HepG2 (cell line): ENCODE data around the gene CDC42SE2. TPM values are rescaled to one million over a fixed set of nuclear protein-coding genes. Genes with fewer than 3 reads are reported as not detected.

Experiments
- ATAC-seq: fragments of 200-7000 bp; cut with Tn5 transposase; 3 replicates; pipeline ENCODE4 v1.9.1; 2020; ENCODE audit warnings: mild to moderate bottlenecking, moderate library complexity
- BruUV-seq: library from RNA; stranded (reverse); fragments of 400-500 nt; replicated peaks from 2 replicates; lab custom pipeline; 2021; lab: Mats Ljungman, UMichigan
- CTCF ChIA-PET: fragments of 300-600 bp; formaldehyde crosslinking; extraction: SDS; loops from one replicate; lab custom pipeline; 2021; ENCODE audit warnings: low total read pairs, inconsistent platforms, low intra/inter-chr PET ratio; lab: Yijun Ruan, JAX
- POLR2A ChIA-PET: fragments of 350-600 bp; sonication (Branson Sonifier 250); formaldehyde crosslinking; loops from one replicate; lab custom pipeline; 2020; ENCODE audit warnings: antibody characterized with exemption, inconsistent platforms; lab: Yijun Ruan, JAX
- DNase-seq: peaks from one replicate; pipeline ENCODE4 v3.0.0-alpha.2; 2015; ENCODE audit warnings: low spot score
- FAIRE-seq: peaks from 3 replicates; lab custom pipeline; 2011; peaks lifted over from hg19 to GRCh38; lab: Jason Lieb, UNC
- H2AFZ ChIP-seq: one replicate; pipeline ENCODE4 v1.6.1; 2011; ENCODE audit warnings: low read length, inconsistent platforms
- H3K27ac ChIP-seq: fragments of 300-600 bp; 3 replicates; pipeline ENCODE4 v1.8.0; 2011; ENCODE audit warnings: mixed run types, mild to moderate bottlenecking, mixed read lengths, low read length, inconsistent platforms; ENCODE audit not compliant: insufficient read depth; ENCODE audit errors: extremely low read length
- H3K27me3 ChIP-seq, 2 experiments: fragments of 200-600 bp in 1 of 2; 2 replicates in 1 of 2; 3 replicates in 1 of 2; pipeline versions ENCODE4 v1.6.0 to v1.8.0; 2011; ENCODE audit warnings: low read length in 2 of 2, mild to moderate bottlenecking in 2 of 2, moderate library complexity in 2 of 2, inconsistent platforms in 1 of 2; ENCODE audit not compliant: insufficient read depth in 2 of 2, control insufficient read depth in 1 of 2
- H3K36me3 ChIP-seq, 2 experiments: fragments of 200-600 bp in 1 of 2; replicated peaks in 1 of 2; 2 replicates in 1 of 2; 3 replicates in 1 of 2; pipeline versions ENCODE4 v1.5.1 to v1.8.0; 2011; ENCODE audit warnings: low read length in 2 of 2, inconsistent platforms in 1 of 2; ENCODE audit not compliant: insufficient read depth in 2 of 2, control insufficient read depth in 1 of 2
- H3K4me1 ChIP-seq: 2 replicates; pipeline ENCODE4 v1.5.1; 2012; ENCODE audit warnings: low read length, inconsistent platforms; ENCODE audit not compliant: insufficient read depth
- H3K4me2 ChIP-seq: 2 replicates; pipeline ENCODE4 v1.6.0; 2011; ENCODE audit warnings: low read depth, low read length, inconsistent platforms
- H3K4me3 ChIP-seq, 3 experiments: fragments of 200-600 bp in 1 of 3; sonication (generic), shearing (Covaris generic) in 1 of 3; replicated peaks in 1 of 3; 2 replicates each; pipeline ENCODE4 v1.5.1; 2011 to 2016; ENCODE audit warnings: low read length in 3 of 3, inconsistent platforms in 2 of 3, low read depth in 2 of 3, mild to moderate bottlenecking in 2 of 3, control low read depth in 1 of 3, mixed read lengths in 1 of 3; ENCODE audit not compliant: insufficient read depth in 1 of 3
- H3K79me2 ChIP-seq: one replicate; pipeline ENCODE4 v1.6.1; 2011; ENCODE audit warnings: low read length, inconsistent platforms; ENCODE audit not compliant: insufficient read depth
- H3K9ac ChIP-seq: 2 replicates; pipeline ENCODE4 v1.6.0; 2011; ENCODE audit warnings: mild to moderate bottlenecking, low read depth, low read length, inconsistent platforms; ENCODE audit not compliant: insufficient read depth
- H3K9me3 ChIP-seq: 2 replicates; pipeline ENCODE4 v1.5.1; 2012; ENCODE audit warnings: mild to moderate bottlenecking, low read length
- H4K20me1 ChIP-seq: 2 replicates; pipeline ENCODE4 v1.6.0; 2011; ENCODE audit warnings: inconsistent platforms, mild to moderate bottlenecking, low read length, moderate library complexity; ENCODE audit not compliant: insufficient read depth
- AGO1 ChIP-seq: fragments of 200-400 bp; formaldehyde crosslinking; IDR thresholded peaks from 2 replicates; pipeline ENCODE4 v1.6.1; 2017; ENCODE audit warnings: mild to moderate bottlenecking, low read depth, low read length, moderate library complexity; ENCODE audit not compliant: poor library complexity, severe bottlenecking
- MAFG ChIP-seq: sonication (generic); formaldehyde crosslinking; IDR thresholded peaks from 2 replicates; pipeline ENCODE4 v1.5.1; 2020; ENCODE audit warnings: mild to moderate bottlenecking, missing genetic modification reagents
- MEIS1 ChIP-seq: sonication (generic); formaldehyde crosslinking; IDR thresholded peaks from 2 replicates; pipeline ENCODE4 v1.9.0; 2021; ENCODE audit warnings: mild to moderate bottlenecking, missing genetic modification reagents, moderate library complexity, borderline replicate concordance
- NBN ChIP-seq: fragments of 450-650 bp; conservative IDR thresholded peaks from 2 replicates; pipeline ENCODE4 v1.6.1; 2017
- SCMH1 ChIP-seq: sonication (generic); formaldehyde crosslinking; IDR thresholded peaks from 2 replicates; pipeline ENCODE4 v1.9.0; 2021; ENCODE audit warnings: missing genetic modification reagents, mild to moderate bottlenecking, borderline replicate concordance
- SMARCC2 ChIP-seq: fragments of 450-650 bp; IDR thresholded peaks from 2 replicates; pipeline ENCODE4 v1.6.1; 2017; ENCODE audit warnings: antibody characterized with exemption, mild to moderate bottlenecking
- ZSCAN22 ChIP-seq: sonication (generic); formaldehyde crosslinking; IDR thresholded peaks from 2 replicates; pipeline ENCODE4 v1.4.0; 2020; ENCODE audit warnings: mild to moderate bottlenecking, missing genetic modification reagents
- WGBS: methylation state at CpG from one replicate; pipeline ENCODE4 v1.1.6; 2017; ENCODE audit warnings: low lambda C conversion rate; 5-methylcytosine and 5-hydroxymethylcytosine counted together
- in situ Hi-C: cut with HindIII; loops from 2 replicates; pipeline ENCODE4 v1.10.0; 2017; ENCODE audit warnings: low pct_unique_long_range_greater_than_20kb; ENCODE audit not compliant: extremely low pct_ligation_motif_present
- intact Hi-C: fragments of 100-400 bp; cut with micrococcal nuclease; formaldehyde crosslinking; loops from one replicate; pipeline ENCODE4 v1.10.0; 2022; ENCODE audit not compliant: unreplicated experiment
- polyA plus RNA-seq, 8 experiments: library from polyadenylated mRNA; depleted of rRNA in 3 of 8; stranded (reverse) in 7 of 8; unstranded in 1 of 8; fragments of >200 nt; fragmentation: Illumina TruSeq in 4 of 8; extraction: Trizol in 4 of 8; gene quantifications; 2 replicates each; pipeline versions ENCODE4 v1.2.1 to v1.2.3, GENCODE V29; 2011 to 2016; ENCODE audit warnings: low read depth in 4 of 8, missing spikeins in 1 of 8, mixed read lengths in 1 of 8; ENCODE audit not compliant: insufficient read depth in 1 of 8
- total RNA-seq, 5 experiments: library from RNA; depleted of rRNA; stranded (reverse); fragments of >200 nt; fragmentation: Illumina TruSeq; extraction: Trizol; gene quantifications; 2 replicates each; pipeline ENCODE4 v1.2.3, GENCODE V29; 2016; ENCODE audit warnings: low read depth in 1 of 5
- TF ChIP-seq, protein P1 (sequence below): sonication (generic); formaldehyde crosslinking; IDR thresholded peaks from 2 replicates; pipeline ENCODE4 v1.4.0; 2020; ENCODE audit warnings: missing genetic modification reagents
- TF ChIP-seq, protein P2 (sequence below): sonication (generic); formaldehyde crosslinking; conservative IDR thresholded peaks from 2 replicates; pipeline ENCODE4 v1.4.0; 2020; ENCODE audit warnings: missing genetic modification reagents
- TF ChIP-seq, protein P3 (sequence below): IDR thresholded peaks from 2 replicates; pipeline ENCODE4 v1.6.1; 2018; ENCODE audit warnings: missing genetic modification reagents, mild to moderate bottlenecking, missing compliant biosample characterization
- TF ChIP-seq, protein P4 (sequence below): sonication (generic); formaldehyde crosslinking; IDR thresholded peaks from 2 replicates; pipeline ENCODE4 v1.8.0; 2022; ENCODE audit warnings: mild to moderate bottlenecking, missing genetic modification reagents
- TF ChIP-seq, protein P5 (sequence below): sonication (generic); formaldehyde crosslinking; IDR thresholded peaks from 2 replicates; pipeline ENCODE4 v1.8.1; 2023; ENCODE audit warnings: mild to moderate bottlenecking, missing genetic modification reagents

The CDC42SE2 gene
- total and polyA plus RNA-seq, 2 of the 13 experiments (the other 11 are each of a cell fraction or from before 2014, with no cell fraction given): 19.6 to 25.0 TPM

DNA sequence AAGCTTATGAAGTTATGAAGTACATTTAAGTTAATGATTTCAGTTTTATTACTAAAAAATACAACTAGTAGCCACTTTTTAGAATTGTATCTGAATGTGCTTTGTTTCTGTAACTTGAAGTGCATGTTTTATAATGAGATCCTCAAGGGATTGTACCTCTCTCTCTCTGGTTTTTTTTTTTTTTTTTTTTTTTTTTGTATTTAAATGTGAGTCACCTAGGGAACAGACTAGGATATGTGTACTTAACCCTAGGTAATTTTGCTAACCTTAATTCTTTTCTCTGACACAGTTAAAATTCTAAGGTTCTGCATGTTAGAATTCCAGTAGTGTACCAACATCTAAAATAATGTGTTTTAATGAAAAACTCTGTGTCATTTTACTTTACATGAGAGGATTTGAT is 59.5 kb downstream of the CDC42SE2 start (continued):
- TF ChIP-seq, protein P1, sequence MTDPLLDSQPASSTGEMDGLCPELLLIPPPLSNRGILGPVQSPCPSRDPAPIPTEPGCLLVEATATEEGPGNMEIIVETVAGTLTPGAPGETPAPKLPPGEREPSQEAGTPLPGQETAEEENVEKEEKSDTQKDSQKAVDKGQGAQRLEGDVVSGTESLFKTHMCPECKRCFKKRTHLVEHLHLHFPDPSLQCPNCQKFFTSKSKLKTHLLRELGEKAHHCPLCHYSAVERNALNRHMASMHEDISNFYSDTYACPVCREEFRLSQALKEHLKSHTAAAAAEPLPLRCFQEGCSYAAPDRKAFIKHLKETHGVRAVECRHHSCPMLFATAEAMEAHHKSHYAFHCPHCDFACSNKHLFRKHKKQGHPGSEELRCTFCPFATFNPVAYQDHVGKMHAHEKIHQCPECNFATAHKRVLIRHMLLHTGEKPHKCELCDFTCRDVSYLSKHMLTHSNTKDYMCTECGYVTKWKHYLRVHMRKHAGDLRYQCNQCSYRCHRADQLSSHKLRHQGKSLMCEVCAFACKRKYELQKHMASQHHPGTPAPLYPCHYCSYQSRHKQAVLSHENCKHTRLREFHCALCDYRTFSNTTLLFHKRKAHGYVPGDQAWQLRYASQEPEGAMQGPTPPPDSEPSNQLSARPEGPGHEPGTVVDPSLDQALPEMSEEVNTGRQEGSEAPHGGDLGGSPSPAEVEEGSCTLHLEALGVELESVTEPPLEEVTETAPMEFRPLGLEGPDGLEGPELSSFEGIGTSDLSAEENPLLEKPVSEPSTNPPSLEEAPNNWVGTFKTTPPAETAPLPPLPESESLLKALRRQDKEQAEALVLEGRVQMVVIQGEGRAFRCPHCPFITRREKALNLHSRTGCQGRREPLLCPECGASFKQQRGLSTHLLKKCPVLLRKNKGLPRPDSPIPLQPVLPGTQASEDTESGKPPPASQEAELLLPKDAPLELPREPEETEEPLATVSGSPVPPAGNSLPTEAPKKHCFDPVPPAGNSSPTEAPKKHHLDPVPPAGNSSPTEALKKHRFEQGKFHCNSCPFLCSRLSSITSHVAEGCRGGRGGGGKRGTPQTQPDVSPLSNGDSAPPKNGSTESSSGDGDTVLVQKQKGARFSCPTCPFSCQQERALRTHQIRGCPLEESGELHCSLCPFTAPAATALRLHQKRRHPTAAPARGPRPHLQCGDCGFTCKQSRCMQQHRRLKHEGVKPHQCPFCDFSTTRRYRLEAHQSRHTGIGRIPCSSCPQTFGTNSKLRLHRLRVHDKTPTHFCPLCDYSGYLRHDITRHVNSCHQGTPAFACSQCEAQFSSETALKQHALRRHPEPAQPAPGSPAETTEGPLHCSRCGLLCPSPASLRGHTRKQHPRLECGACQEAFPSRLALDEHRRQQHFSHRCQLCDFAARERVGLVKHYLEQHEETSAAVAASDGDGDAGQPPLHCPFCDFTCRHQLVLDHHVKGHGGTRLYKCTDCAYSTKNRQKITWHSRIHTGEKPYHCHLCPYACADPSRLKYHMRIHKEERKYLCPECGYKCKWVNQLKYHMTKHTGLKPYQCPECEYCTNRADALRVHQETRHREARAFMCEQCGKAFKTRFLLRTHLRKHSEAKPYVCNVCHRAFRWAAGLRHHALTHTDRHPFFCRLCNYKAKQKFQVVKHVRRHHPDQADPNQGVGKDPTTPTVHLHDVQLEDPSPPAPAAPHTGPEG: no peak
- TF ChIP-seq SCMH1 (no peak), MAFG (no peak)
- TF ChIP-seq, protein P2, sequence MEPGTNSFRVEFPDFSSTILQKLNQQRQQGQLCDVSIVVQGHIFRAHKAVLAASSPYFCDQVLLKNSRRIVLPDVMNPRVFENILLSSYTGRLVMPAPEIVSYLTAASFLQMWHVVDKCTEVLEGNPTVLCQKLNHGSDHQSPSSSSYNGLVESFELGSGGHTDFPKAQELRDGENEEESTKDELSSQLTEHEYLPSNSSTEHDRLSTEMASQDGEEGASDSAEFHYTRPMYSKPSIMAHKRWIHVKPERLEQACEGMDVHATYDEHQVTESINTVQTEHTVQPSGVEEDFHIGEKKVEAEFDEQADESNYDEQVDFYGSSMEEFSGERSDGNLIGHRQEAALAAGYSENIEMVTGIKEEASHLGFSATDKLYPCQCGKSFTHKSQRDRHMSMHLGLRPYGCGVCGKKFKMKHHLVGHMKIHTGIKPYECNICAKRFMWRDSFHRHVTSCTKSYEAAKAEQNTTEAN (CRISPR knock-in tag): no peak

DNA sequence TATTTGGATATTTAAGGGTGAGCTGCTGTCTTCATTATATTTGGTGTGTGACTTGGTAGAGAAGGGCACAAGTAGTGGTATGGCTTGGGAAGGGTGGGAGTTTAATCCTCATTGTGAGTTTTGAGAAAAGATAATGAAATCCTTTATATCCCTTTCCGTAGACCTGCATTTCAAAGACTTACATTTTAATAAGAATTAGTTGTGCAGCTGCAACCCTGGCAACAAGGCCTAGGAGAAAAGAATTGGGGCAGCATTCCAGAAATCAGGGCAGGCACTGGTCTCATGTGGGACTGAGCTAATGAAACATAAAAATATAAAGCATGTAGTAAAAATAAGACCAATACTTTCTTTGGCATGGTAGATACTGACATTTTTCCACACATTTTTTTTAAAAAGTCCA is 60.5 kb downstream of the CDC42SE2 start:
- H3K9ac ChIP-seq: no peak overlapping the region
- no peaks in the 10 kb centered on the region for H3K27me3 ChIP-seq
- H3K4me3 ChIP-seq: no peak overlapping the region
- in situ Hi-C loops: no loop called here
- POLR2A ChIA-PET: interaction anchor here (1.9 kb wide), 1 partner anchor 11 kb away, joined by 7 read pairs; no protein-coding TSS in a partner anchor
- no peak for ATAC-seq
- H2AFZ ChIP-seq: no peak overlapping the region
- no peak overlapping the region for H3K4me2 ChIP-seq
- no peak overlapping the region for H3K27ac ChIP-seq
- H3K79me2 ChIP-seq: peaks cover 37% of the 10 kb centered on the region
- H3K36me3 ChIP-seq: 0 out of 5 replicates have a peak, but pooled peaks cover 0 to 3% of the 10 kb centered on the region in 2 experiments
- no peaks in the 10 kb centered on the region for H3K9me3 ChIP-seq
- DNase-seq: no peak
- no TSS peak for BruUV-seq
- no peaks in the 10 kb centered on the region; the same call in 1 of the 2 replicates for H3K4me1 ChIP-seq
- CTCF ChIA-PET: no interaction called here
- peaks cover 3% of the 10 kb centered on the region; the same call in 1 of the 2 replicates for H4K20me1 ChIP-seq
- intact Hi-C loops: no loop called here
- FAIRE-seq: no peak
- 96% methylated on average over 1 of the region's 1 CpG for WGBS
- no peak for TF ChIP-seq SMARCC2
- TF ChIP-seq, protein P3, sequence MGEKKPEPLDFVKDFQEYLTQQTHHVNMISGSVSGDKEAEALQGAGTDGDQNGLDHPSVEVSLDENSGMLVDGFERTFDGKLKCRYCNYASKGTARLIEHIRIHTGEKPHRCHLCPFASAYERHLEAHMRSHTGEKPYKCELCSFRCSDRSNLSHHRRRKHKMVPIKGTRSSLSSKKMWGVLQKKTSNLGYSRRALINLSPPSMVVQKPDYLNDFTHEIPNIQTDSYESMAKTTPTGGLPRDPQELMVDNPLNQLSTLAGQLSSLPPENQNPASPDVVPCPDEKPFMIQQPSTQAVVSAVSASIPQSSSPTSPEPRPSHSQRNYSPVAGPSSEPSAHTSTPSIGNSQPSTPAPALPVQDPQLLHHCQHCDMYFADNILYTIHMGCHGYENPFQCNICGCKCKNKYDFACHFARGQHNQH: no peak
- TF ChIP-seq MEIS1 (CRISPR knock-in tag): no peak
- TF ChIP-seq AGO1: no peak
- TF ChIP-seq, protein P4, sequence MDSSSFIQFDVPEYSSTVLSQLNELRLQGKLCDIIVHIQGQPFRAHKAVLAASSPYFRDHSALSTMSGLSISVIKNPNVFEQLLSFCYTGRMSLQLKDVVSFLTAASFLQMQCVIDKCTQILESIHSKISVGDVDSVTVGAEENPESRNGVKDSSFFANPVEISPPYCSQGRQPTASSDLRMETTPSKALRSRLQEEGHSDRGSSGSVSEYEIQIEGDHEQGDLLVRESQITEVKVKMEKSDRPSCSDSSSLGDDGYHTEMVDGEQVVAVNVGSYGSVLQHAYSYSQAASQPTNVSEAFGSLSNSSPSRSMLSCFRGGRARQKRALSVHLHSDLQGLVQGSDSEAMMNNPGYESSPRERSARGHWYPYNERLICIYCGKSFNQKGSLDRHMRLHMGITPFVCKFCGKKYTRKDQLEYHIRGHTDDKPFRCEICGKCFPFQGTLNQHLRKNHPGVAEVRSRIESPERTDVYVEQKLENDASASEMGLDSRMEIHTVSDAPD (CRISPR knock-in tag): no peak
- TF ChIP-seq ZSCAN22 (CRISPR knock-in tag): no peak
- TF ChIP-seq, protein P5, sequence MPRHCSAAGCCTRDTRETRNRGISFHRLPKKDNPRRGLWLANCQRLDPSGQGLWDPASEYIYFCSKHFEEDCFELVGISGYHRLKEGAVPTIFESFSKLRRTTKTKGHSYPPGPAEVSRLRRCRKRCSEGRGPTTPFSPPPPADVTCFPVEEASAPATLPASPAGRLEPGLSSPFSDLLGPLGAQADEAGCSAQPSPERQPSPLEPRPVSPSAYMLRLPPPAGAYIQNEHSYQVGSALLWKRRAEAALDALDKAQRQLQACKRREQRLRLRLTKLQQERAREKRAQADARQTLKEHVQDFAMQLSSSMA (CRISPR knock-in tag): no peak
- TF ChIP-seq NBN: no peak
